ENCODE results near the gene FAM117A.
"Not testable (repeated sequence)": the region's sequence is repeated elsewhere in the genome, so short reads cannot be mapped to it uniquely, and the experiment has no call there.

FAM117A gene

DNA sequence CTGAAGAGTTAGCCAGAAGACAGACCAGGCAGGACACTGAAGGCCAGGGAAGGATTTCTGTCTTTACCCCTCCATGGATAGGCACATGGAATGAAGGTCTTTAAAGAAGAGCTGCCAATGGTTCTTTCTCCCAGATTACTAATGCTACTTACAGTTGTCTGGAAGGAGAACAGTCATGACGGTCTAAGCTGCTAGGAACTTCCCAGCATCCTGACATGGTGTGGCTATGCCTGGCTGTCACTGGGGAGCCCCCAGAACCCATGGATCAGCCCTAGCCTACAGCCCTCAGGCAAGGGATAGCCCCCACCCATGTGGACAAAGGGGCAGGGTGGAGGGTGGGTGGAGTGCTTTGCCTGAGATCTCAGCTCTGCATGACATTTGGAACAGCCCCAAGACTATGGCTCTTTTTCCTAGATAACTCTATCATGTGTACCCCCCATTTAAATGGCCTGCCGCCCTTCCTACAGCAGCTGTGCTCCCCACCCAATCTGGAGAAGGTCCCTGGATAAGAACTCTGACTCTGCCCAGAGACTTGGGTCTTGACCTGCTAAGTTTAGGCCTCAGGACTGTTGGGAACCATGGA lies 15.3 kb upstream of the FAM117A start:
- ATAC-seq (ENCODE audit: low read depth) (no peak), DNase-seq (ENCODE audit: low spot score in 2 of 2) (no peak)
- Mint-ChIP-seq H3K9me3 (no peaks in the 10 kb centered on the region), H3K4me3 (no peak overlapping the region), H3K4me1 (peaks cover 7% of the 10 kb centered on the region), H3K27ac (no peak overlapping the region), H3K27me3 (peaks cover 2% of the 10 kb centered on the region), H3K36me3 (no peaks in the 10 kb centered on the region)

DNA sequence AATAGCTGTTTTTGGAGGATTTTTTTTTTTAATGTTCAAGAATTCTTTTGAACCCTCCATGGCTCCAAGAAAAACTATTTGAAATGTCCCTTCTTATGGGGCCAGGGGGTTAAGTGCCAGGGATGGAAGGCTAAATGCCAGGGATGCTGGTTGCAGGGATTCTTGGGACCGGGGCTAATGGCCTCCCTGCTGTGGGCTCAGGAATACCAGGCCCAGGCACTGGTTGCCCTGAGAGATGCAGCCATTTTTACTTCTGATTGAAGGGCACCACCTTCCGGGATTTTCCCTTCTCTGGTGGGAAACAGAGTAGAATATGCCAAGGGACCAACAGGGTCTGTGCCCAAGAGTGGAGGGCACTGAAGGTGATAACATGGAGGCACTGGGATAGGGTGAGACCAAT lies 13.6 kb upstream of the FAM117A start:
- Mint-ChIP-seq H3K36me3 (no peaks in the 10 kb centered on the region), H3K9me3 (no peaks in the 10 kb centered on the region), H3K27ac (no peak overlapping the region), H3K4me1 (peaks cover 7% of the 10 kb centered on the region), H3K27me3 (peaks cover 2% of the 10 kb centered on the region), H3K4me3 (no peak overlapping the region)
- DNase-seq (ENCODE audit: low spot score in 2 of 2): no peak
- ATAC-seq (ENCODE audit: low read depth): no peak

DNA sequence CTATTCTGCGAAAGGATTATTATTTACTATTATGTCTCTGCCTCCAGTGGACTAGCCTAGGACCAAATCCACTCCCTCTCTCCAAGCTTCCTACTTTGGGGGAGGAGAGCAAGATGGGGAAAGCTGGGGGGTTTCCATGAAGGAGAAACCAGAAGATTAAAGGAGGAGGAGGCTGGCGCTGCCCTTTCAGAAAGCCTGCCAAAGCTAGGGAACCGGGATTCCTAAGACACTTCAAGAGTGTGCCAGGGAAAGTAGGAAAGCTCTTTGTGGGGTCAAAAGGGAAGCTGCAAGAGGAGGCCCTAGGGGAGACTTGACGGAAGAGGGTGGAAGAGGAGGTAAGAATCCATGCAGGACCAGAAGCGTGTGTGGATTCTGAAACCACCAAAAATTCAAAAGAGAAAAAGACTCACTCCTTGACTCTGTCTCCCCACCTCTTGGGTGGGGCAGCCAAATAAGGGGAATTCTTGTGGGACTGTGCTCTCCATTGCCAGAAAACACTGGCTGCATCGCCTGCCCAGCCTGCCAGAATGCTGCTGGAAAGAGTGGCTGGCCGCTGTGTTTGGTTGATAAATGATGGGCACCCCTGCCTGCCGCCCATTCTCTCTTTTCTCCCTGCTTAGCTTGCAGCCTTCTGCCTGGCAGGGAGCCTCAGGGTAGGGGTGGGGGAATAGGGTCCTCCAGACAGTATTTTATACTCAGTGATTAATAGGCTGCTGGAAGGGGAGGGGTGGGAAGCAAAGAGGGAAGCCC lies 12.8 kb upstream of the FAM117A start:
- Mint-ChIP-seq H3K4me3 (no peak overlapping the region), H3K27ac (no peak overlapping the region), H3K9me3 (no peaks in the 10 kb centered on the region), H3K36me3 (no peaks in the 10 kb centered on the region), H3K4me1 (peaks cover 7% of the 10 kb centered on the region), H3K27me3 (peaks cover 2% of the 10 kb centered on the region)
- ATAC-seq (ENCODE audit: low read depth) (no peak), DNase-seq (ENCODE audit: low spot score in 2 of 2) (no peak)

DNA sequence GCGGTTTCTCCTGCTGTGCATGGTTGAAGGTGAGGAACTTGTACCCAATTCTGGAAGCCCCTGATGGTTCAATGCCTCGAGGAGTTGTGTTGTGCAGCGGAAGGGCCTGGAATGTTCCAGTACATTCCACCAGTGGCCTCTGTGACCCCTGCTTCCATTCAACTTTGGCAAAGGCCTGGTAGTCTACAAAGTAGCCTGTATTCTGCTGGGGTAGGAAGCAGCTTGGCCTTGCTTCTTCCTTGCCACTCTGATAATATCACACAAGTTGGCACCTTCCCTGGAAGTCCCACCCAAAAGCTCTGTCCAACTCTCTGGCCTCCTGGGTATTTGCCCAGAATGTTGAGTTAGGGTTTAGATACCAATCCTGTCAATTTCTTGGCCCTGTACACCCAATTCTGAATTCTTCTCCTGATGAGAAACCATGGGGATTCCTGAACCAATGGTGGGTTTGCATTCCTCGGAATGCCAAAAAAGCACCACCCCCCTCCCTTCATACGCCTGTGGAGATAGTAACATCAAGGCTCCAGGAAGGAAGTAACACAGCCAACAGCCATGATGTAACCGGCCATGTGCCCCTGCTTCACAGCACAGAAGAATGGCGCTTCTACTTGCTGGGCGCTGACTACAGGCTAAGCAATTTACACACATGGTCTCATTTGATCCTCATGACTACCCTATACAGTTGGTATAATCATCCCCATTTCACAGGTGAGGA lies 11.8 kb upstream of the FAM117A start:
- DNase-seq (ENCODE audit: low spot score in 2 of 2) (no peak), ATAC-seq (ENCODE audit: low read depth) (no peak)
- Mint-ChIP-seq H3K27ac (no peak overlapping the region), H3K4me3 (no peak overlapping the region), H3K9me3 (no peaks in the 10 kb centered on the region), H3K36me3 (no peaks in the 10 kb centered on the region), H3K27me3 (peaks cover 2% of the 10 kb centered on the region), H3K4me1 (peaks cover 7% of the 10 kb centered on the region)

DNA sequence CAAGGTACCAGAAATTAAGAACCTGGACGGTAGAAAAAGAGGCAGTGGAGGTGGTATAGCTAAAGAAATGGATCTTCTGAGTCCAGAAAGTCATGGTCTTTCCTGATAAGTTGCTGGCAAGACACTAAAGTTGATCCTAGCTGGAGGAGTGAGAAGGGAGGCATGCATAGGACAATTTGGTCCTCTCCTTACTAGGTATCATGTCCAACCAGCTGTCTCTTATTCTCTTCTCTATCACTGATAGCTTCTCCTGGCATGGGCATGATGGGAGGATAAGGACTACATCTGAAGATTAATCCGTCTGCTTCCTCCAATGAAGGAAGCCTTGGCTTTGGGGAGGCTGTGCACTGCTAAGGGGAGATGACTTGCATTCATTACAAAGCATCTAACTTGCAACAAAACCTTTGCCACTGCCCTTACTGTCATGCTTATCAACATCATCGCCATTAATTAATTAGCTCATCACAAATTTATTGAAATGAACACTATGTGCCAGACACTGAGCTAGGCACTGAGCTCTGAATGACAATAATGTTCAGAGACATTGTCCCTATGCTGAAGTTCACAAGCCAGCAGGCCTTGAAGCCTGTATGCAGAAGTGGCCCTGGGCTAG lies 3.1 kb upstream of the FAM117A start:
- DNase-seq (ENCODE audit: low spot score in 2 of 2) (no peak), ATAC-seq (ENCODE audit: low read depth) (no peak)
- H3K27ac Mint-ChIP-seq: no peak overlapping the region
- peaks cover 19% of the 10 kb centered on the region for H3K4me1 Mint-ChIP-seq
- no peaks in the 10 kb centered on the region for H3K27me3 Mint-ChIP-seq
- H3K4me3 Mint-ChIP-seq: no peak overlapping the region
- H3K9me3 Mint-ChIP-seq: no peaks in the 10 kb centered on the region
- H3K36me3 Mint-ChIP-seq: no peaks in the 10 kb centered on the region

DNA sequence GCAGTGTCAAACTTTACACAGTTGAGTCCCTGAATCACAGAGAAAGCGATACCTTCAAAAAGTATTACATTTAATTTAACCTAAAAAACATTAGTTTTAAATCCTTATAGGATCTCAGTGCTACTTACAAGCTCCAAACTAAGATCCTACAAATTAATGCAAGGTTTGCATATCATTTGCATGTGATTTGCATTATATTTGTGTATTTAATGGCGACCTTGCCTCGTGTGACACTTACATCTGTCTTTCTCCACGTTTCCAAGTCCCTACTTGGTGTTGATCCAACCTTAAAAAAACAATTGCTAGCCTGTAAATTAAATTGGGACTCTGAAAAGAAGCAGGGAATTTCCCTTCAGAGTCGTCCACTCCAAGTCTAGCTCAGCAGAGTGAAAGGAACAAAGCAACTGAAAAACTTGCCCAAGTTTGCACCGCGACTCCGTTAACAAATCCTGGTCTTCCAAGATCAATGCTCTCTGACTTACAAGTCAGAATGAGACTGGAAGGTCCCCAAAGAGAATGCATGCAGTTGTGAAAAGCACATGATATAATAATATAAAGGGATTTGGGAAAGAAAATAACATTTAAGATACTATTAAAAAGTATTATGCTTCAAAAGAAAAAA lies 739 bp upstream of the FAM117A start:
- Mint-ChIP-seq H3K4me1 (peaks cover 37% of the 10 kb centered on the region), H3K36me3 (peaks cover 4% of the 10 kb centered on the region), H3K27me3 (no peaks in the 10 kb centered on the region), H3K27ac (peak overlapping the region; percentile 91), H3K4me3 (peak overlapping the region; percentile 96), H3K9me3 (no peaks in the 10 kb centered on the region)
- DNase-seq (ENCODE audit: low spot score in 2 of 2) (no peak), ATAC-seq (ENCODE audit: low read depth) (peak; percentile 1)

DNA sequence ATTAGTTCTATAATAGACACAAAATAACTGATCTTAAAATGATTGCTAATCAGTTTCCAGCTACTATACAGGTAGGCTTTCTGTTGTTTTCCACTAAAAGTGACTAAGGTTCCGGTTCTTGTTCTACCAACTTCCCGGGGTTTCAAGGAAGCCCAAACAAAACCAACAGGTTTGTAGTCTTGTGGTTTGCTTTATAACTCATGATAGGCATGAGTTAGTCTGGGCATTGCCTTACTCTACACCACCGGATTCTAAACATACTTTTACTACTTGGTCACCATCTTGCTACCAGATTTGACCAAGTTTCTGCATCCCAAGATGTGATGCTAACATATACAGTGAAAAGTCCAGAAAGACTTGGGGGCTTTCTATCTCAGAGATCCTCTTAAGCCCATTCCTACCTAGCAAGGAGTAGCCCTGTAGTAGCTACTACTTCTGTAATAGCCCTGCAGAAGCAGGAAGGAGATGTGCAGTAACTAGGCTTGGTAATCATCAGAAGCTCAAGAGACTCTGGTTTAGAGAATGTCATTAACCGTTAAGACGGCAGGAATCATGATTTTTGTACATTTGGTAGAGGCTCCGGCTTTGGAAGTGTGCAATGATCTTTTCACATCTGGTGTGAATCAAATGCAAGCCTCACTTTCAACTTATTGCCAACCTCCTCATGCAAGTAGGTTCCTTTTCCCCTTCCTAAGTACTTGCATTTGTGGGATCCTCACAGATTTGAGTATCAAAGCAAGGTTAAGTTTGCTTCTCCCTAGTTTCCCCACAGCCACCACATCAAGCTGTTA lies 1.6 kb downstream of the FAM117A start:
- H3K36me3 Mint-ChIP-seq: peaks cover 5% of the 10 kb centered on the region
- ATAC-seq (ENCODE audit: low read depth) (no peak), DNase-seq (ENCODE audit: low spot score in 2 of 2) (no peak)
- peaks cover 48% of the 10 kb centered on the region for H3K4me1 Mint-ChIP-seq
- no peaks in the 10 kb centered on the region for H3K27me3 Mint-ChIP-seq
- peak overlapping the region; percentile 96 for H3K4me3 Mint-ChIP-seq
- no peaks in the 10 kb centered on the region for H3K9me3 Mint-ChIP-seq
- peak overlapping the region; percentile 91 for H3K27ac Mint-ChIP-seq

DNA sequence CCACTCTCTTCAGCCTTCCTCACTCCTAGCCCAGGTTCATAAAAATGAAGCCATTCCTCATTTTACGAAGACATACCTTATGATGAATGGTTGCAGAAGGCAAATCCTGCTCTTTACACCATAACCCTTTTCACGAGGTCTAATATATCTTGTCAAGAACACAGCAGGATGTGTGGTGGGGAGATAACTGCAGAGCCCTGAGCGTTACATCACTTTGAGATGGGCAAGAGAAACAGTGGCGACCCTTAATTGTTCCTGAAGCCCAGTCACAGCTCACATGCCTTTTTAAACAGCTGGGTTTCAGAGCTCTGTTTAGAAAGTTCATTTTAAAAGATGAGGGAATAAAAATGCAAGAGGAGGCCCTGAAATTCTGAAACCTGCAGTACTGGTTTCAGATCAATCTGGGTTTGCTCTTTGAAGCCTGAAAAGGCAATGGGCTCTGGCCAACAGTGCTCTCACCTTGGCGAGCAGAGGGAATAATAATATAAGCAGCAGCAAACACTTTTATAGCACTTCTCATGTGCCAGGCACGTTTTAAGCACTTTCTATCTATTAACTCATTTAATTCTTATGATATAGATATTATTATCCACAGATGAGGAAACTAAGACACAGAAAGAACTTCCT lies 2.9 kb downstream of the FAM117A start:
- H3K4me1 Mint-ChIP-seq: peaks cover 53% of the 10 kb centered on the region
- H3K27me3 Mint-ChIP-seq: no peaks in the 10 kb centered on the region
- no peaks in the 10 kb centered on the region for H3K9me3 Mint-ChIP-seq
- no peak overlapping the region for H3K4me3 Mint-ChIP-seq
- DNase-seq (ENCODE audit: low spot score in 2 of 2) (no peak), ATAC-seq (ENCODE audit: low read depth) (no peak)
- H3K27ac Mint-ChIP-seq: peak overlapping the region; percentile 22
- H3K36me3 Mint-ChIP-seq: peaks cover 5% of the 10 kb centered on the region

DNA sequence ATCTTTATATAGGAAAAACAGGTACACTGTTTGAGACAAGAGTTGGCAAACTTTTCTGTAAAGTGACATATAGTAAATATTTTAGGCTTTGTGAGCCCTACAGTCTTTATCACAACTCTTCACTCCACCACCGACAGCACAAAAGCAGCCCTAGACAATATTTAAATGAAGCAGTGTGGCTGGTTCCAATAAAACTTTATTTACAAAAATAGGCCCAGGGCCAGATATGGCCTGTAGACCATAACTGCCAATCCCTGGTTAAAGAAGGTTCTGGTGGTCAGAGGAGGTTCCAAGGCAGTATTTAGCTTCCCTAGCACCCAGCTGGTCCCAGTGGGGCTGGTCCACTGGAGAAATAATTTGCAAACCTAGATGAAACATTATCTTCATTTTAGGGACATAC lies 3.6 kb downstream of the FAM117A start:
- Mint-ChIP-seq H3K4me3 (peak overlapping the region; percentile 14), H3K27ac (peak overlapping the region; percentile 22), H3K36me3 (peaks cover 5% of the 10 kb centered on the region), H3K4me1 (peaks cover 59% of the 10 kb centered on the region), H3K27me3 (no peaks in the 10 kb centered on the region), H3K9me3 (no peaks in the 10 kb centered on the region)
- DNase-seq (ENCODE audit: low spot score in 2 of 2) (no peak), ATAC-seq (ENCODE audit: low read depth) (no peak)

DNA sequence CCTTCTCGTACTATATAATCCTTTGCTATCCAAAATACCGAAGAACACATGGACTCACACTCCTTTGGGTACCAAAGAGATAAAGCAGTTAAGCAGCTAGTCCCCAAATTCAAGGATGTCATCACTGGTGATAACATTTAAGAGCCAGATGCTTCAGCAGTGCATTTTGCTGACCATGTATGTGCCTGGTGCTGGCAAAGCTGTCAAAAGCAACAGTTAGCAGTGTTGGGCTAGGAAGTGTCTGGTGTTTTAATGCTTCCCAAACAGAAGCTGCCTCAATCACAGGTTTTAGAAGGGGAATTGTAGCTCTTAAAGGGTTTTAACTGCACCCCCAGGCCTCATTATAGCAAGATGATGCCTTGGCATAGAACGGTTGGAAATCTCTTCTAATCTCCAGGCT lies 4.7 kb downstream of the FAM117A start:
- peaks cover 60% of the 10 kb centered on the region for H3K4me1 Mint-ChIP-seq
- H3K36me3 Mint-ChIP-seq: peaks cover 5% of the 10 kb centered on the region
- no peaks in the 10 kb centered on the region for H3K9me3 Mint-ChIP-seq
- H3K27ac Mint-ChIP-seq: peak overlapping the region; percentile 22
- H3K27me3 Mint-ChIP-seq: no peaks in the 10 kb centered on the region
- DNase-seq (ENCODE audit: low spot score in 2 of 2): no peak
- H3K4me3 Mint-ChIP-seq: no peak overlapping the region
- ATAC-seq (ENCODE audit: low read depth): no peak

DNA sequence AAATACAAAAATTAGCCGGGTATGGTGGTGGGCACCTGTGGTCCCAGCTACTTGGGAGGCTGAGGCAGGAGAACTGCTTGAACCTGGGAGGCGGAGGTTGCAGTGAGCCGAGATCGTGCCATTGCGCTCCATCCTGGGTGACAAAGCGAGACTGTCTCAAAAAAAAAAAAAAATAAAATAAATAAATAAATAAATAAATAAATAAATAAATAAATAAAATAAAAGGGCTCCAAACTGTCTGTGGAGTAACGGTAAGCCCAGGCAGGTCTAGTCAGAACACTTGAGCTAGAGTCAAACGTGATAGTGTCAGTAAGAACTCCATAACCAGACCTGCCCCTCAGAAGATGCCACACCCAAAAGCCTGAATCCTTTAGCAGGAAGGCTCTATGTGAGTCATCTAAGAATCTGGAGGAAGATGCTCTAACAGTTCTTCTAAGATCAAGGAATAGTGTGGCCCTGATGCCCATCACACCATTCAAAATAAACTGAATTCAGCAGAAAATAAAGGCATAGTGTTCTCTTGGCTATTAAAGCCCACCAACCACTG lies 5.4 kb downstream of the FAM117A start:
- not testable (repeated sequence) for H3K4me3 Mint-ChIP-seq; H3K9me3 Mint-ChIP-seq; H3K36me3 Mint-ChIP-seq; ATAC-seq (ENCODE audit: low read depth); H3K27me3 Mint-ChIP-seq; DNase-seq (ENCODE audit: low spot score in 2 of 2)
- Mint-ChIP-seq H3K4me1 (peaks cover 62% of the 10 kb centered on the region), H3K27ac (peak overlapping the region; percentile 22)

DNA sequence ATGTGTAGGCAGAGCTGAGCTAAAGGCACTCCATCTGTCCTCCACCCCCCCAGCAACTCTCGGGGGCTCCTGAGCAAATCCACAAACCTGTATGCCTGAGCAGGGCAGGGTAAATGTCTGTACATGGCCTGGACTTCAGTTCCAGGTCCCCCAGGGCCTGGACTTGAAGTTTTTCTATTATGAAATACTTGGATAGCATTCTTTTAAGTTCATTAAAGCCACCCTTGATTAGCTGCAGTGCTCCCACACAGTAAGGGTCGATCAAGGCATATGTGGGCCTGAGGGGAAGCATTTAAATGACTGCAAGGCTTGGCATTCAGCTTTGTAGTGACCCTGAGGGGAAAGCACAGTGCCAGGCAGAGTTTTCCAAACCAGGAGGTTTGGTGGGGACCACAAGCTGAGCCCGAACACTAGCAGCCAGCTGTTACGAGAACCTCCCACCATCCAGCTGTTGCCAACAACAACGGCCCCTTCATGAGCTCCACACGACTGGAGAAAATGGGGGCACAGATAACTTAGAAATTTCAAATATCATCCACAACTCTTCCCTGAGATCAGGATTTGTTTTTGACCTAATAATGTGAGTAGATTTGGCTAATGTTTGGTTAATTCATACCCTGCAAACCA lies 6.7 kb downstream of the FAM117A start:
- Mint-ChIP-seq H3K36me3 (peaks cover 5% of the 10 kb centered on the region), H3K4me1 (peaks cover 59% of the 10 kb centered on the region), H3K9me3 (no peaks in the 10 kb centered on the region), H3K27me3 (no peaks in the 10 kb centered on the region), H3K27ac (no peak overlapping the region), H3K4me3 (no peak overlapping the region)
- ATAC-seq (ENCODE audit: low read depth) (no peak), DNase-seq (ENCODE audit: low spot score in 2 of 2) (no peak)

All from memory B cell (primary cell).